NCI-H2081 (cell line): ENCODE measurements around the gene LIPC.
A peak's percentile ranks its signal among the peaks of the same experiment; 100 is the strongest.

Source experiments
- DNase-seq, 2 experiments: peaks; one replicate each; lab custom pipeline; 2025; lab: John Stamatoyannopoulos, UW

LIPC gene

DNA sequence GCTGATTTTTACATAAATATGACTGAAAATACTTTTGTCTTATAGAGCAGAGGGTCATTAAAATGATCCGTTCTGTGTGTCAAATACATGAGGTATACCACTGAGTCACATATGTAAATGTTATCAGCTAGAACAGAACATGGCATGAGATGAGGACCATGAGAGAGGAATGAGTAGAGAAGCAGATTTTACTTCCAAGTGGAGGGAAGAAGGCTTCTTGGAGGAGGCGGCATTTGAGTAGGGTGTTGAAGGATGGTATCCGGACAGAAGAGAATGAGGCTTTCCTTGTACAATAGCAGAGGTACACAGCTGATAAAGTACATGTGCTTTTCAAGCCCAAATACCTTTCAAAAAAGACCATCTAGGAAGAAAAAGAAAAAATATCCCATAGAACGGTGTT, 4.8 kb downstream of the LIPC start:
- no peak for DNase-seq

DNA sequence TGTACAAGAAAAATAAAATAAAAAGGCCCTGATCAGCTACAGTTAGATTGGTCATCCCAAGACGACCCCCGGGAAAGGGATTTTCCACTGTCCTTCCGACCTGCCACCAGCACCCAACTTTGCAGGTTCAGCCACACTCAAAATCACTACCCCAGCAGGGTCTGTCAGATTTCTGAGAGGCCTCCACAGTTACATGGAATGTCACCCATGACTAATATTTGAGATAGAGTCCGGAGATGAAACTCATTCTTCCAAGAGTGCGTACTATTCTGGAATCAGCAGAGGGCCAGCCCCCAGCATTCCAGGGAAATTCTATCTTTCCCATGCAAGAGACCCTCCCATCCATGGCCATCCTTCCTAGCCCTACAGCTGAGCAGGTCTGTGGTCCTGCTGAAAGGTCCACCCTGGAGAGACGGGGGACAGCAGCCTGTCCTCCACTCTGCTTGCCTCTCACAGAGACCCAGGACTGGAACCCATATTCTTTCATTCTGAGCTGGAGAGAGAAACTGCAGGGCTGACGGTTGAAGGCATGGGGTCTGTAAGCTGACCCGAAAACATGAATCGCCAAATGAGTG, 5.8 kb downstream of the LIPC start:
- no peak for DNase-seq

DNA sequence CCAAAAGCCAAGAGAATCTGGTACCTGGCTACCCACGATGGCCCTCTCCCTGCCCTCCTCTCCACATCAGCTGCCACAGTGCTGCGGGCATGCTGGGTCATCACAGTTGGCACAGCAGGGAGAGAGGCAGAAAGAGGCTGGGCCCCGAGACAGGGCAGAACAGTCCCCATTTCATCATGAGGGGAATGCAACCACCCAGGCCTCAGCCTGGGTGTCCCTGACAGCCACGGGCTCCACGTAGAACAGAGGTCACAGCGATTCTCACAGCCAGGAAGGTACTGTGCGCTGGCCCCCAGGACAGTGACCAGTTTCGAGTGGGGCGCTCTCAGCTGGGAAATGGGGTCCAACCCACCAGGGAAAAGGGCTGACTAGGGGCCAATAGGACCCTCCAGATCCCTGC, 6.3 kb downstream of the LIPC start:
- DNase-seq = no peak

DNA sequence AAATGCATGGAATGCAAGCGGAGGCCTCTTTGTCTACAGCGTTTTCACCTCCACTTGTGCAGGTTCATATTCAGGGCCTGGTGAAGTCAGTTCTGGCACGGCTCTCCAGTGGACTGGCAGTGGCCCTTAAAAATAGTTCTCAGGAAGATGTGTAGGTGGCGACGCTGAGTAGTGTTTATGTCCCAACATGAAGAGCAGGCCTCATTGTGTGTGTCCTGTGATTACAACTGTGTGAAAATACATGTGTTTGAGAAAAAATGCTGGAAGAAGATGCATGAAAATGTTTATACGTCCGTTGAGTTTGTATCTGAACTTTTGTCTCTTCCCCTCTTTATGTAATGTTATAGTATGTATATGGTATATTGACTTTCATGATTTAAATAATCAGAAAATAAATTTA, 7.2 kb downstream of the LIPC start:
- DNase-seq = peak; percentile 61 to 64

DNA sequence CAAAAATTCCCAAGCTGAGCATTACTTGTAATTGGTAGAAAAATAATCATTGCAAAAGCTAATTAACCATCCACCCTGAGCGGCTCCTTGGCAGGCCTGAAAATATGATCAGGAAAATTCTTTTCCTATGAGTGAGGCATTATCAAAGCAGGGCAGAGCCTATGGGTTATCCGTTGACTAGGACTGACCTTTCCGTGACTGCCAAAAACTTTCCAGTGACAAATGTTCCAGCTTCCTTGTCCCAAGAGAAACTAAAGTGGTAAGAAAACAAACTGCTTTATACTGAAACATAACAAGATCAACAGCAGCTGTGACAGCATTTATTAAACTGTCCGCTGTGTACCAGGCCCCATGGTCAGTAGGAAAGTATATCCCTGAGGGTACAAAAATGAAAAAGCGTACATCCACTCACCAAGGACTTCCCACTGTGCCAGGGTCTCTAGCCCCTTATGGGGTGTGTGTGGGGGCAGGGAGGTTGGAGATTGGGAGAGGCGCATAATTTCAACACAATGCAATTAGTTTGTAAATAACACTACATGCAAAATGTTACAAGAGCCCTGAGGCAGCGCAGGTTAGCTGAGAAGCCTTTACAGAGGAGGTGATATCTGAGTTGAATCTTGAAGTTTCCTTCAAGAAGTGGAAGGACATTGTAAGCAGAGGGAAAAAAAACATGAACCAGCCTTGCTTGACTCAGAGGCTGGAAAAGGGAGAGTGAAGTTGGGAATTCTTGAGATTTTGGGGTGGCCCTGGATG, 8.5 kb downstream of the LIPC start:
- no peak for DNase-seq

DNA sequence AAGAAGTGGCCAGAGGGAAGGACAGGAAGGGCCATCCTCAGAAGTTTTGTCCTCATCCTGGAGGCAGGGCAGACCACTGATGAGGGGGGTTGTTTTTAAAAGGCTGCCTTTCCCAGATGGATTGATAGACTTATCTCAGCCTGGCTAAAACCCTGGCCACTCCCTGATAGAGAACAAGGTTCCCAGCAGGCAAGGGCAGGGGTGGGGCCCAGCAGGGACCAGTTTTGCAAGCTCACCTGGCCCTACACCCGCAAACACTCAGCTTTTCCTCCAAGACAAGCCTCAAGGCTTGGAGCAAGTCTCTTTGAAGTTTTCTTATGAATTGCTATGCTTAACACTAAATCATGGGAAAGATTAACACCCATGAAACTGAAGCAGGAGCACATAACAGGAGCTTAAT, 9.1 kb downstream of the LIPC start:
- no peak for DNase-seq

DNA sequence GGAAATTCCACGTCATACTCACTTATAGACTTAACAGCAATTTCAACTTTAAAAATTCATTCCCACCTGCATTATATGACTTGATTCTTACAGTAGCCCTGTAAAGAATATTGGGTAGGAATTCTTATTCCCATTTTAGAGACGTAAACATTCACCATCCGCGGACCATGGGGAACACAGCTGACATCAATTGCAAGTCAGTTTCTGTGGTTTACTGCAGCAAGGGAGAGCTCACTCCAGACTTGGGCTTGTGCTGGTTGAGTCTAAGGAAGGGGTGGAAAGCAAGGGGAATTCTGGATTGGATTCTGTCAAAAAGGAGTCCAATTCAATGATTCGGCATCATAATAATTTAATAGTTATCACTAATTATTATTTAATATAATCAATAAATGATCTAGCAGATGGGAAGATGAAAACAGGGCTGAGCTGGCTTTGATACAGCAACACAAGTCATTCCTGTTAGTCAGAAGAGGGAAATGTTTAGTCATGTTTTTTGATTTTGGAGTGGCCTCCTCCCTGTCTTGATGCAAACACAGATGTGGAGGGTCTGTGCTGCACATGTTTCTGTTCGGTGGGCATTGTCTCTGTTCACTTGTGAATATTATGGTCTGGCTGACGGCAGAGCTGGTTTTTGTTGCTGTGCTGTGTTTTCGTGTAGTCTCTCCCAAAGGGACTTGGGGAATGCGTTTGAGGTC, 9.7 kb downstream of the LIPC start:
- DNase-seq = no peak

DNA sequence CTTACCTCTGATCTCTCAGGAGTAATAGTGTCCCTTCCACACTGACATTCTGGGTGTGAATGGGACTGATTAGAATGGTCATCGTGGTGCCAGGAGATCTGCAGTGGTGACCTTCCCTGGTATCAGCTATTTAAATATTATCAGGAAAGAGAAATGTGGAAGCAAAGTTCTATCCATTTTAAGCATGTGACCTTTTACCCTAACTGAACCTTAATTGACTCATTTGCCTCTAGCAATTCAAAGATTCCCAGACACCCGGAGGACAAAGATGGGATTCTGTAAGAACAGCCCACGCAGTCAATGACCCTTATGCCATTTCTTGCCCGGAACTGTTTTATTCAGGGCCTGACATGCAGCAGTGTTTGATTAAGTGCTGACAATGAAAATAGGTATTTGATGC, 10.3 kb downstream of the LIPC start:
- no peak for DNase-seq

DNA sequence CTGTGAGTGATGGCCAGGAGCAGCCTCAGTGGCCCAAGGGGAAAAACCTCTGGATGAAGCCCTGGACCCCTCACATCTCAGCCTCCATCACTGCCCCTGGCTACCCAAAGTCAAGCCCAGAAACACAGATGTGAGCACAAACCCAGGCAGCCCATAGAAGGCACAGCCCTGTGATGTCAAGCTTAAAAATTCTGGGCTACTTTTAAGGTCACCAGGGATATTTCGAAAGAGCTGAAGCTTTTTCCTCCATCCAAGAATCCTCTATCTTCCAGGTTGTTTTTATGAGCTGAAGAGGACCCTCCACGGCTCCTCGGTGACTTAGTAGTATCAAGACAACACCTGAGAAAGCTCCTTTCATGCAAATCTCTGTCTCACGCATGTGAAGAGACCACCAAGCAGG, 11.5 kb downstream of the LIPC start:
- DNase-seq = no peak

DNA sequence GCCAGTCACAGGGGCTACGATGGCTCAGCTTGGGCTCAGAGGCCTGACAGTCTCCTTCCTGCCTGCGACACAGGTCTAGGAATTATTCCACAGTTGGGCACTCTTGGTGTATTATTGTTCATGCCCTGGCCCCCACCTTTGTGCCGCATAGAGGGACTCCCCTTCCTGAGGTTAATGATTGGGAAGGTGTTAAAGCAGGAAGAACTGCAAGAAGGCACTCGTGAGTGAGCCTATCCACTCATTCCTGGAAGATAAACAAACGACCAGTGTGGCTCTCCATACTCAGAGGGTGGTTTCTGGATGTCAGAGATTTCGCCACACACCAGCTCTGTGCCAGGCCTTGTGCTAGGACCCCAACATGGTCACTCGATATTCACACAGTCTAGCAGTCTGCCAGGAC, 12.3 kb downstream of the LIPC start:
- DNase-seq = no peak

DNA sequence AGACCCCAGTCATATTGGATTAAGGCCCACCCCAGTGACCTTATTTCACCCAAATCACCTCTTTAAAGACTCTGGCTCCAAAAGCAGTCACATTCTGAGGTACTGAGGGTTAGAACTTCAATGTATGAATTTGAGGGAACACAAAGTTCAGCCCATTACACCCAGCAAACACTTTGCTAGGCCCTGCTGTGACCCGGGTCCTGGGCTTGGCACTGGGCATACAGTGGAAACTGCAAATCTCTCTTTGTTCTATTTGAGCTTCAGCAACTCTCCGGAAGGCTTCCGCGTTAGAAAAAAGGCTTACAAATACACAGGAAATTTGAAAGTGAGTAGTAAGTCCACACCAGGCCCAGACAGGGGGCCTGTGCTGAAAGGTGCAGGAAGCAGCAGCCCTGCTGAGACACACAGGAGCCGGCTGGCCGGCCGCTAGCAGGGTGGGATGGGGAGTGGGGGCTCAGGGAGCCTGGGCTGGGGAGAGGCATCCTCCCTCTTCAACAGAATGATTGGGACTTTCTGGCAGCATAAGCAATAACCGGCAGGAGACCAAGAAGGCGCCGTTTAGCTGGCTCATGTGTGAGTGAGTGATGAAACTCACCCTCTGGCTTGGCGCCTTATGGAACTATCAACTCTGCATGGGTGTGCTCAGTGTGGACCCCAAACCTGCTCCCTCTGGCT, 13.0 kb downstream of the LIPC start:
- DNase-seq = no peak

DNA sequence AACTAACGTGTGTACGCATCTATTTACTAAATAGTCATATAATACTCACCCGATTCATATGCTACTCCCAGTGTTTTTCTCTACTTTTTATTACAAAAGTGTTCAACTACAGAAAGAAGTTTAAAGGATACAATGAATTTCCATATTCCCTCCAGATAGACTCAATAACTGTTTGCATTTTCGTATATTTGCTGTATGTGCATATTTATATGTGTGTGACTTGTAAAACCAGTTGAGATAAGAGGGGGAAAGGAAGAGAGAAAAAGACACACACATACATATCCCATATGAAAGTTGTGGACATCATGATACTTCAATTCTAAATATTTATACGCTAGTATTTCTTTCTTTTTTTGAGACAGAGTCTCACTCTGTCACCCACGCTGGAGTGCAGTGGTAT, 14.1 kb downstream of the LIPC start:
- DNase-seq = no peak

DNA sequence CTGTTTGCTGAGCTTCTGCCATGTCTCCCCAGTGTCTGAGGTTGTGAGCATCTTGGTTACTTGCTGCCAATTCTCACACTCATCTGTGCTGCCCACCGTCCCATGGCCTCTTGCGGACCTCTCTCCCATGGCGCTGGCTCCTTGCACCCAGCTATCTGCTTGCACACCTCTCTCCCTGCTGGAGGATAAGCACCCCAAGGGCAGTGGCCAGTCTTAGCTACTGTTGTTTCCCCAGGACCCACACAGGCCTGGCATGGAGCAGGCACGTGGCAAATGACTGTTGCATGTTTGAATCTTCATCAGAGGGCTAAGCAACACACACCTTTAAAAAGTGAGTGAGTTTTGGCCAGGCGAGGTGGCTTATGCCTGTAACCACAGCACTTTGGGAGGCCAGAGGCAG, 14.7 kb downstream of the LIPC start:
- DNase-seq = no peak

DNA sequence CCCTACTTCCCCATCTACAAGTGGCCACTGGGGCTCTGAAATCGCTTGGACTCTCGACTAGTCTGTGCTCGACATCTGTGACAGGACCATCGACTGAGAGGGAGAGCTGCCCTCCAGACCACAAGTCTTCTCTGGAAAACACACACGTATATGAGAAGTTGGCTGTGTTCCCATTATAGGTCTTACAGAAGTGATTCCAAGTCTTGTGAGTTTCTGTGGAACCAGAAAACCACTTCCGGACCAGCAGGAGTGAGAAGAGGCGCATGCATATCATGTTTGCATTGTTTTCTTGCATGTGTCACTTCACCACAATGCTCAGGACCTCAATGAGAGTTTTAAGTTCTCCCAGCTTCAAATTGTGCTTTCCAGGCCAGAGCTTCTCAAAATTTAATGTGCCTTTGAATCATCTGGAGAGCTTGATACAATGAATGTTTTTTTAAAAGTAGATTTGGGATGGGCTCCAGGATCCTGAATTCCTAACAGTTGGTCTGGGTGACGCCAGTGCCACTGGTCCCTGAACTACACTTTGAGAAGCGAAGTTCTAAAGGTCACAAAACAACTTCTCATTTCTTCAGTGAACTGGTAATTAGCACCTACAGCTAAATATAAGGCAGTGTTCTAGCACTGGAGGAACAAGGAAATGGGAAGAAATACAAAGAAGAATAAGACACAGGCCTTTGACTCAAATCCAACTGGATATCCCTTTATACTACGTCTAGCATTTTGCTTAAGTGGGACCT, 15.7 kb downstream of the LIPC start:
- DNase-seq = no peak

DNA sequence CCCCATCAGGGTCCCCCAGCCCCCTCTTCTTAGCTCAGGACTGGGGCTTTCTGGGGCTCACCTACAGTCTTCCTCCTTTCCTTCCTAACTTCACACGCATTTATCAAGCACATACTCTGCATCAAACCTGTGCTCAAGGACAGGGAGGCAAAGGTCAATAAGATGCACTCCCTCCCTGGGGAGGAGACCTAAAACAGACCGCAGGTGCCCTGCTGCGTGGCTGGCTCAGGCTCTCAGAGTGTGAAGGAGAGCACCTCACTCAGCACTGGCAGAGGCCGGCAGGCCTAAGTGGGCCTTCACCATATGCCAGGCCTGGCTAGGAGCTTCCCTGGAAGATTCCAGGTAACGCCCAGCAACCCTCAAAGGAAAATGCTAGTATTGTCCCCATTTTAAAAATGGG, 16.5 kb downstream of the LIPC start:
- no peak for DNase-seq

DNA sequence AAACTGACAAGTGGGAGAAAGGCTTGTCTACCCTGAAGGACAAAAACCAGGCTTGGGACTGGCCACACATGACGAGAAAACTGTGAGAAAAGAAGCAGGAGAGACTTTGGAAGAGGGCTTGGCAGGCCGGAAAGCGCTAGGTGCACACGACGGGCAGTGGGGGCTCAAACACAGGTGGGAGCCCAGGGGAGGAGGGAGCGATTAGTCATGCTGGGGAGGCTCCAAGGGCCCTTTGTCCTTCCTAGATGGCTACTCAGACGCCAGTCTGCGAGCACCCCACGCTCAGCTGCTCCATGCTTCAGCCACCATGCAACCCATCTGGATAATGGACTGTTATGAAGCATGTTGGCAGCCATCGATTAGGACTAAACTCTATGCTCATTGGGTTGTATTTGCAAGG, 17.1 kb downstream of the LIPC start:
- no peak for DNase-seq

DNA sequence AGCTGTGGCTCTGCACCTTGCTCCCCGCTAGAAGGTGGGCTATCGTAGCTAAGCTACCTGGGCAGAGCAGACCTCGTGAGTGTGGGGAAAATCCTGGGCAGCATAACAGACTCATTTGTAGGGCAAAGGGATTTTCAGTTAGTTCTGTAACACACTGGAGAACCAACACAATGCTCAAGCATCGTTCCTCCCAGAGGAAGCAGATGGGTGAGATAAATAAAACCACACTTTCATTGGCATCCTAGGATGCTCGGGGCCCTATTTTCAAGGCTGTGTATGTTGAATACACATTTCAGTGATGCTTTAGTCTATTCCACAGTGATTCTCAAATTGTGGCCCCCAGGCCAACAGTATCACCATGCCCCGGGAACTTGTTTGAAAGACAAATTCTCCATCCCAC, 20.0 kb downstream of the LIPC start:
- no peak for DNase-seq

DNA sequence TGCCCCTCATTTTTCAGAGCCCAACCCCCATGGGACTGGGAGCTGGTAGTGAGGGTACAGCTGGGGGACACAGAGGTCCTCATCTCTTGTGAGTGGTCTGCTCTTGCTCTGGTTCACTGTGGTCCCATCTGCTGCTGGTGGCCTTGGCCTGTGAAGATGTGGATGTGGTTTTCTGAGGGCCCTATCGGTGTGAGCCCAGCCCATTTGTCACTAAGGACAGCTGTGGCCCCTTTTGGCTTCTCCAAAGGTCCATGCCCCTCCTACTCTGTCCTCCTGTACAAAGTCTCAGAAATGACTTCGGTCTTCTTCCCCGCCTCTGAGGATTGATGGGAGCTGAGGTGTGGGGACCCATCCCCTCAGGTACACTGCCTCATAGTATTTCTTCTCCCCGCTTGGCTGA, 21.0 kb downstream of the LIPC start:
- no peak for DNase-seq

DNA sequence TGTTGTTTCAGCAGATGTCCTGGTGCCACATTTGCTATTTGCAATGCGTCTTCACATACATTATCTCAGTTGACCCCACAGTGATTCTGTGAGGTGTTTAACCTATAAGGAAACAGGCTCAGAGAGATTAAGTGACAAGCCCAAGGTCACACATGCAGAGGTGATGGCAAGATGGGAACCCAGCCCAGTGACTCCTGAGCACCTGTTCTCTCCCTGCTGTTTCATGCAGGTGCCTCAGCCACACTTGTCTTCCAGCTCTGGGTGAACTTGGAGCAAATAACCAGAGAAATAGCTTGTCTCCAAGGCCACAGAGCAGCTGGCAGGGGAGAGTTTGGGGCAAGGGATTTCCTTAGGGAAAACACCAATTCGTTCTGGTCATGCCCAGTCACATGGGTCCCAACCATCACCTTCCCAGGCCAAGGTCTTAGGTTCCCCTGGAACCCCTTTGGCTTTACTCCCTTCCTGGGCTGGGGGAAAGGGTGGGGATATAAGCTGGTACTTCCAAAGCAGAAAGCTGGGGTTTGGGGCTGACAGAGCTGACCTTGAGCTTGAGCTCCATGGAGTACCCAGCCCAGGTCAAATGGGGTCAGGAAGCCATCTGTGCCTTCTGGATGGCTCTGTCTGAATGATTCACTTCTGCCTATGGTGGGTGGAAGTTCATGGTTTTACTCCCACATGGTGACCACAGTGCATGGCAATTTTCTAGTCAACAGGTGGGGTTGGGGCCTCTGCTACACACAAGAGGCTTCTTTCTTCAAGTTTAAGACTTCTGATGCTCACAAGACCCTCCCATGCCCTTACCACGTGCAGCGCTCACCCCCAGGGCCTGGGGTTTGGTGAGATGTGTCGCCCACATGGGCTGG, 22.4 kb downstream of the LIPC start:
- no peak for DNase-seq

DNA sequence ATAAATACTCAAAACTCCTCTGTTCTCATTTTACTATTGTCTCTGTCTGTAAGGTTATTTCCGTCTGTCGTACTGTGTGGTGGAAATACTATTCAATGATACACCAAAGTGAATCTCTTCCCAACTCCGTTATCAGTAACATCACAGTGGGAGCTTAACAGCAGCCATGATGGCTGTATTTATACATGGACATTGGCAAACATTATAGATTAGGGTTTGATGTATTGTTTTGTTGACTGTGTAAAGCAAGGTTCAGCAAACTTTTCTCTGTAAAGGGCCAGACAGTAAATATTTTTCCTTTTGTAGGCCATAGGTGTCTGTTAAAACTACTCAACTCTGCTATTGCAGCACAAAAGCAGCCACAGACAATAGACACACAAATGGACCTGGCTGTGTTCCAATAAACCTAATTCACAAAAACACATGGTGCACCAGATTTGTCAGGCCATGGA, 23.2 kb downstream of the LIPC start:
- peak; percentile 37 to 58 for DNase-seq

DNA sequence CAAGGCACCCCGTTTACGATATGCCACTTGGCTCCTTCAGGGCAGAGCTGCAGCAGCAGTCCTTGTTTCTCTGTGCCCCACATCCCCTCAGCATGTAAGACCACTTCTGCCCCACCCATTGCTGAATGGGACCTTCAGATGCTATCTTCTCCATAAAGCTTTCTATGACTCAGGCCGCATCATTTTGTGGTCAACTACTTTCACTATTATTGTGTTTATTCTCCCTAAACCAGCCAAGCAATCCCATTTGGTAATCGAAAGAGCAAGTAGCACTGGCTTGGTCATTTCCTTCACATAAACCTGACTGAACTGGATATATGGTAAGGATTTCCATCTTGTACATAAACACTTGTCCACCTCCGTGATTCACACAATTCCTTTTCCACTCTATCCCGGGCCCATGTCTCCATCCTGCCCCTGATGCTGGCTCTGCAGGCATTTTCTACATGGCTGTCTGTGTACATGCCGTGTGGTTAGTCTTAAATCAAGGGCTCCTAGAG, 25.7 kb downstream of the LIPC start:
- DNase-seq = no peak
